GM12891 (cell line): ENCODE data around the gene ANXA2.
"Not testable (repeated sequence)": the region's sequence is repeated elsewhere in the genome, so short reads cannot be mapped to it uniquely, and the experiment has no call there.

Source experiments
- DNase-seq: peaks from one replicate; pipeline ENCODE4 v3.0.0; 2011; ENCODE audit warnings: low spot score; ENCODE audit not compliant: insufficient read length
- FAIRE-seq: peaks from 2 replicates; lab custom pipeline; 2011; peaks lifted over from hg19 to GRCh38; lab: Jason Lieb, UNC
- PAX5 ChIP-seq: IDR thresholded peaks from 2 replicates; pipeline ENCODE4 v1.6.1; 2011; ENCODE audit warnings: low read length, moderate library complexity, mild to moderate bottlenecking; ENCODE audit not compliant: insufficient read depth, severe bottlenecking
- POLR2A ChIP-seq: IDR thresholded peaks from 2 replicates; pipeline ENCODE4 v1.6.1; 2011; ENCODE audit warnings: low read depth, low read length, control low read depth
- POLR2AphosphoS5 ChIP-seq: IDR thresholded peaks from 2 replicates; pipeline ENCODE4 v1.6.1; 2011; ENCODE audit warnings: low read depth, low read length, control low read depth
- POU2F2 ChIP-seq: IDR thresholded peaks from 2 replicates; pipeline ENCODE4 v1.6.1; 2011; ENCODE audit warnings: low read depth, mild to moderate bottlenecking, control low read depth, low read length, moderate library complexity
- SPI1 ChIP-seq: IDR thresholded peaks from 2 replicates; pipeline ENCODE4 v1.6.1; 2011; ENCODE audit warnings: low read depth, low read length, control low read depth
- TAF1 ChIP-seq: IDR thresholded peaks from 2 replicates; pipeline ENCODE4 v1.6.1; 2011; ENCODE audit warnings: low read depth, low read length, control low read depth

Gene ANXA2

DNA sequence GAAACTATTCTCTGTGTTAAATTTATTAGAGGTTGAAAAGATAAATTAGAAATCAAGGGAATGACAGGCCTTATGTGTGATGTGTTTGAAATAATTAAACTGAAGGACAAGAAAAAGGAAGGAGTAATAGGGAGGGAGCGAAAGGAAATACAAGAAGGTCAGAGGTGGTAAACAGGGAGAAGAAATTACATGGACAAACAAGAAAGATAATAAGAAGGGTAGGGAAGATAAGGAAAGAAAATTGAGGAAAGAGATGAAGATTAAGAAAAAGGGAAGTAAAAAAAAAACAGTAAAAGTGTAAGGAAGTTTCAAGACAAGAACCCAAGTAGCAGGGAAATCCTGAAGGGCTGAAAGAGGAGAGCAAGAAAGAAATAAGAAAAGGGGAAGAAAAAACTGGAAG lies 26.2 kb upstream of the ANXA2 start:
- TF ChIP-seq TAF1 (no peak), PAX5 (no peak), POU2F2 (no peak), POLR2AphosphoS5 (no peak)
- FAIRE-seq (no peak), DNase-seq (no peak)

DNA sequence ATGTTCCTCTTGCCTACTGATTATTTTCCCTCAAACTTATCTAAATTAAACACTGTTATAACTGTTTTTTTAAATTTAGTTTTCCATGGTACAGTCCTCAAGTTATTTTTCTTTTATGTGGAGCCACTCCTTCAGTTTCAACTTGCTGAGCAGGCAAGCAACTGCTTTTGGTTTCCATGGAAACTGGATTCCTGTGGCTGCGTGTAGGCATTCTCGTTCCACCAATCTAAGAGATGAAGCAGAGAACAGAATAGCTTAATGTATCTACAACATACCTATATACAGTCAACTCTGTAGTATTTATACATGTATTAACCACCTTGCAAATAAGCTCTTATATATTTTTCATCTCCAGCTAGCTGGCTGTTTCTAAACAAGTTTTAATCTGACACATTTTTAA lies 25.8 kb upstream of the ANXA2 start:
- TF ChIP-seq TAF1 (no peak), PAX5 (no peak), SPI1 (no peak), POU2F2 (no peak), POLR2AphosphoS5 (no peak), POLR2A (no peak)
- no peak for DNase-seq
- FAIRE-seq = no peak

GRCh38 chr15:60421544-60421943 lies 23.8 kb upstream of the ANXA2 start:
- DNase-seq (no peak), FAIRE-seq (no peak)
- TF ChIP-seq POLR2A (no peak), POU2F2 (no peak), SPI1 (no peak), PAX5 (no peak), TAF1 (no peak), POLR2AphosphoS5 (no peak)

- TF ChIP-seq POU2F2 = no peak
- no peak for TF ChIP-seq TAF1
- no peak for TF ChIP-seq SPI1
- no peak for TF ChIP-seq POLR2A
- no peak for DNase-seq
- no peak for FAIRE-seq
Measured at GRCh38 chr15:60420203-60420716, 22.5 kb upstream of the ANXA2 start.

- FAIRE-seq (no peak), DNase-seq (no peak)
- TF ChIP-seq PAX5 = no peak
- TF ChIP-seq SPI1 = no peak
- no peak for TF ChIP-seq TAF1
- TF ChIP-seq POU2F2 = no peak
- no peak for TF ChIP-seq POLR2A
- TF ChIP-seq POLR2AphosphoS5 = no peak
Measured at GRCh38 chr15:60419753-60420152, 22.0 kb upstream of the ANXA2 start.

DNA sequence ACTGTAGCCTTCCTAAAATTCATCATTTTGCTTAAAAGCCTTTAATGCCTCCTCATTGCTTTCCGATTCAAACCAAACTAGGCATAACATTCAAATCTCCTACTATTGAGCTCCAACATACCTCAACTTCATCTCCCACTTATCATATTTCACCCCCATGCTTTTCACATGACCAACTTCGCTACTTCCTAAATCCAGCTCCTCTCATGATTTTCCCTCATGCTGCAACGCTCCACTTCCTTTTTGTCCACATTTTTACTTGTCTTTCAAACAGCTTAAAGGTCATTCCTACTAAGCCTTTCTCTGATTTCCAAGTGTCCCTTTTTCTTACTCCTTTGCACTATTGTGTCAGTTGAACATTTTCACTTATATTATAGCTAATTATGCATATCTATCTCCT lies 20.3 kb upstream of the ANXA2 start:
- FAIRE-seq = no peak
- TF ChIP-seq POU2F2 (no peak), TAF1 (no peak), POLR2AphosphoS5 (no peak), SPI1 (no peak), POLR2A (no peak), PAX5 (no peak)
- DNase-seq = no peak

DNA sequence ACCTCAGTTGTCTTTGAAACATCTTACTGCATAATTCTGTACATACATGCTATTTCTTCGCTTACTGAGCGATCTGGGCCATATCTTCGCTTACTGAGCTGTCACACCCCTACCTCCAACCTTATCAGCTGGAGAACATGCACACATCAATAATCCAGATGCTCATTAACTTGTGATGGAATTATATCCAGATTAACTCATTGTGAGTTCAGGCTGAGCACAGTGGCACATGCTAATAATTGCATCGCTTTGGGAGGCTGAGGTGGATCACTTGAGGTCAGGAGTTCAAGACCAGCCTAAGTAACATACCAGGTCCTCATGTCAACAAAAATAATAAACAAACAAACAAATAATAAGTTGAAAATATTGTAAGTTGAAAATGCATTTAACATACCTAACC lies 19.3 kb upstream of the ANXA2 start:
- DNase-seq (no peak), FAIRE-seq (no peak)
- TF ChIP-seq POU2F2 (no peak), POLR2A (no peak), TAF1 (no peak), SPI1 (no peak), POLR2AphosphoS5 (no peak), PAX5 (no peak)

DNA sequence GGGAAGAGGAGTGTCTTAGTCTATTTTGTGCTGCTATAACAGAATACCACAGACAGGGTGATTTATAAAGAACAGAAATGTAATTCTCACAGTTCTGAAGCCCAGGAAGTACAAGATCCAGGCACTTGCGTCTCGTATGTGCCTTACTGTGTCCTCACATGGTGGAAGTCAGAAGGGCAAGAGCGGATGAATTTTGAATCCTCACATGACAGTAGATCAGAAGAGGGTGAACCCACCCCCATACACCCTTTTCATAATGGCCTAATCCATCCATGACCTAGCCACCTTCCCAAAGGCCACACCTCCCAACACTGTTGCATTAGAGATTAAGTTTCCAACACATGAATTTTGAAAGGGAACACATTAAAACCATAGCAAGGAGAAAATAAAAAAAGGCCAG lies 18.7 kb upstream of the ANXA2 start:
- FAIRE-seq (no peak), DNase-seq (no peak)
- TF ChIP-seq POLR2AphosphoS5 (no peak), TAF1 (no peak), POU2F2 (no peak), POLR2A (no peak), PAX5 (no peak), SPI1 (no peak)

DNA sequence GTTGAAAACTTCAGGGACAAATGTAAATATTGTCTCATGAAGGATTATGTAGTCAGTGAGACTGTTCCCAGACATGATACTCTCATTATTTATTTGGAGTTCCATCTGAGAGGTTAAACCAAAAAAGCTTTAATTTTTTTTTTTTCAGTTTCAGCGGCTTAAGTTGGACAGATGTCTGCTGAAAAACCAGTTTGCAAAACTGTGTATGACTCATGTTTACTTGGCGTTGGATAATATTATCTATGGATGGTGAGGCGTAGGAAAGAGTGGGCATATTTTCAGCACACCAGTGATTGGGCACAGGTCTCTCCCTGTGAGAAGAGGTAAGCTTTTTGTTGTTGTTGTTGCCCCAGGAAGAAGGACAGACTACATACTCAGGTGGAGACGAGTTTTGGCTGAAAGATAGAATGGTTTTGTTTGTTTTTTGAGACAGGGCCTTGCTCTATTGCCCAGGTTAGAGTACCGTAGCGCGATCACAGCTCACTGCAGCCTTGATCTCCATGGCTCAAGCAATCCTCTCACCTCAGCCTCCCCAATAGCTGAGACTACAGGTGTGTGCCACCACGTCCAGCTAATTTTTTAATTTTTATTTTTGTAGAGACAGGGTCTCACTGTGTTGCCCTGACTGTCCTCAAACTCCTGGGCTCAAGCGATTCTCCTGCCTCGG lies 16.4 kb upstream of the ANXA2 start:
- FAIRE-seq = no peak
- no peak for DNase-seq

DNA sequence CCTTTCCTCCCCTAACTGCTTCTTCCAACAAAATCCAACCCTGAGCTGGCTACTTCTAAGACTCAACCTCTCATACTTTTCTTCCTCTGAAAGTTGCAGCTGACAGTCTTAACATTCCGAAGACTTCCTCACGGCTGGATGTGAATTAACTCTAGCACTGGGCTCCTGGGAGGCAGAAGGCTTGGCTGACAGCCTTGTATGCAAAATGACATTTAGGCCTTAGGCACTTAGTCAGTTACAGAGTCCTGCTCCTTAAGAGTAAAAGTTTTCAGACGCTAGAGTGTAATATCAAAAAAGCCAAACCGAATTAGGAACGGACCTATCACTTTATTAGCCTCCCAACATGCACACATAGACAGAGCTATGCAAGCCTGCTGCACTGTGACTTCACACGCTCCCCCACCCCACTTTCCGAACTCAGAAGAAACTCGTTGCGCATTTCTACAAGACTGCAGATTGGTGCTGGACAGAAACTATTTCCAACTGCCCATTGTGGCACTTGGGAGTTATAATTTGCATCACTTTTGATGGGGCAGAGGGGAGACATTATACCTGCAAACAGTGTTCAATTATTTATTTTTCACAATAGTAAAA lies 15.5 kb upstream of the ANXA2 start:
- FAIRE-seq (no peak), DNase-seq (no peak)
- TF ChIP-seq PAX5 = no peak
- TF ChIP-seq TAF1 = no peak
- TF ChIP-seq POLR2AphosphoS5 = no peak

More for the DNA sequence above, 16.4 kb upstream of the ANXA2 start:
- TF ChIP-seq SPI1 (no peak), PAX5 (no peak), POLR2A (no peak), POLR2AphosphoS5 (no peak), POU2F2 (no peak), TAF1 (no peak)

DNA sequence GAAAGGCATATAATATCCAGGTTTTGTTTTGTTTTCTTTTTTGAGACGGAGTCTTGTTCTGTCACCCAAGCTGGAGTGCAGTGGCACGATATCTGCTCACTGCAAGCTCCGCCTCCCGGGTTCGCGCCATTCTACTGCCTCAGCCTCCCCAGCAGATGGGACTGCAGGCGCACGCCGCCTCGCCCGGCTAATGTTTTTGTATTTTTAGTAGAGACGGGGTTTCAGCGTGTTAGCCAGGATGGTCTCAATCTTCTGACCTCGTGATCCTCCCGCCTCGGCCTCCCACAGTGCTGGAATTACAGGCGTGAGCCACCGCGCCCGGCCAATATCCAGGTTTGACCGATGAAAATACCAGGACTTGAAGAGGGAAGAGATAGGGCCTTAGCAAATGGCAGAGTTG lies 15.0 kb upstream of the ANXA2 start:
- DNase-seq, FAIRE-seq: not testable (repeated sequence)
